PC-9 (cell line): ENCODE data around the gene KCNS1. TPM values are rescaled to one million over a fixed set of nuclear protein-coding genes. Genes with fewer than 3 reads are reported as not detected.

Source experiments
- BruUV-seq: library from RNA; stranded (reverse); fragments of 400-500 nt; replicated peaks from 2 replicates; lab custom pipeline; 2021; lab: Mats Ljungman, UMichigan
- CTCF ChIA-PET: fragments of 300-600 bp; sonication (Branson Sonifier 250); formaldehyde crosslinking; loops from one replicate; lab custom pipeline; 2022; ENCODE audit warnings: antibody characterized with exemption; lab: Charles Lee
- POLR2A ChIA-PET: fragments of 300-600 bp; sonication (Branson Sonifier 250); formaldehyde crosslinking; loops from one replicate; lab custom pipeline; 2022; ENCODE audit warnings: antibody characterized with exemption; ENCODE audit not compliant: unreplicated experiment; lab: Charles Lee
- DNase-seq, 2 experiments: peaks; one replicate each; pipeline versions ENCODE4 v3.0.0 to v3.0.0-alpha.2; 2015 to 2022; ENCODE audit warnings: mixed read lengths in 1 of 2
- H2AFZ ChIP-seq: fragments of 200-600 bp; sonication (generic); 2 replicates; pipeline ENCODE4 v1.8.1; 2017; ENCODE audit warnings: antibody characterized with exemption
- H3F3A ChIP-seq: fragments of 200-600 bp; sonication (generic); 2 replicates; pipeline ENCODE4 v1.8.1; 2017; ENCODE audit warnings: antibody characterized with exemption, mild to moderate bottlenecking, low read depth; ENCODE audit not compliant: insufficient read depth
- H3K27ac ChIP-seq: fragments of 200-600 bp; sonication (generic); 2 replicates; pipeline ENCODE4 v1.6.1; 2016; ENCODE audit warnings: mixed run types
- H3K27me3 ChIP-seq: fragments of 200-600 bp; sonication (generic); 2 replicates; pipeline ENCODE4 v1.6.1; 2016; ENCODE audit warnings: low read depth, mixed run types; ENCODE audit not compliant: insufficient read depth
- H3K36me3 ChIP-seq: fragments of 200-600 bp; sonication (generic); 2 replicates; pipeline ENCODE4 v1.6.1; 2016; ENCODE audit warnings: low read depth, mixed run types
- H3K4me1 ChIP-seq: fragments of 200-600 bp; sonication (generic); replicated peaks from 2 replicates; pipeline ENCODE4 v1.6.1; 2016; ENCODE audit warnings: mixed run types; ENCODE audit not compliant: insufficient read depth
- H3K4me2 ChIP-seq: fragments of 200-600 bp; sonication (generic); 2 replicates; pipeline ENCODE4 v1.6.1; 2017; ENCODE audit warnings: mixed run types
- H3K4me3 ChIP-seq: fragments of 200-600 bp; sonication (generic); 2 replicates; pipeline ENCODE4 v1.6.1; 2016; ENCODE audit warnings: mixed run types
- H3K79me2 ChIP-seq: fragments of 200-600 bp; sonication (generic); 2 replicates; pipeline ENCODE4 v1.6.1; 2017; ENCODE audit warnings: low read depth, mixed run types
- H3K9me2 ChIP-seq: fragments of 200-600 bp; sonication (generic); 2 replicates; pipeline ENCODE4 v1.8.1; 2017; ENCODE audit warnings: mild to moderate bottlenecking; ENCODE audit not compliant: insufficient read depth
- H3K9me3 ChIP-seq: fragments of 200-600 bp; sonication (generic); 2 replicates; pipeline ENCODE4 v1.8.1; 2016; ENCODE audit warnings: low read depth; ENCODE audit not compliant: insufficient read depth
- H4K20me1 ChIP-seq: fragments of 200-600 bp; sonication (generic); 2 replicates; pipeline ENCODE4 v1.8.1; 2017; ENCODE audit not compliant: insufficient read depth
- EZH2 ChIP-seq: fragments of 200-600 bp; sonication (generic); IDR thresholded peaks from 2 replicates; pipeline ENCODE4 v1.8.0; 2017; ENCODE audit warnings: antibody characterized with exemption, low read depth
- intact Hi-C: fragments of 100-400 bp; cut with micrococcal nuclease; formaldehyde crosslinking; loops from one replicate; pipeline ENCODE4 v1.10.0; 2022; ENCODE audit not compliant: unreplicated experiment
- total RNA-seq: library from RNA; stranded (reverse); gene quantifications from 2 replicates; pipeline ENCODE4 v1.2.3, GENCODE V29; 2021
- TF ChIP-seq, protein P1 (sequence below): fragments of 200-600 bp; sonication (generic); conservative IDR thresholded peaks from 2 replicates; pipeline ENCODE4 v1.6.1; 2017; ENCODE audit warnings: mixed run types, antibody characterized with exemption, mild to moderate bottlenecking, moderate library complexity

Gene KCNS1
- total RNA-seq, 1 experiment from 2014 or later = 0.15 TPM

DNA sequence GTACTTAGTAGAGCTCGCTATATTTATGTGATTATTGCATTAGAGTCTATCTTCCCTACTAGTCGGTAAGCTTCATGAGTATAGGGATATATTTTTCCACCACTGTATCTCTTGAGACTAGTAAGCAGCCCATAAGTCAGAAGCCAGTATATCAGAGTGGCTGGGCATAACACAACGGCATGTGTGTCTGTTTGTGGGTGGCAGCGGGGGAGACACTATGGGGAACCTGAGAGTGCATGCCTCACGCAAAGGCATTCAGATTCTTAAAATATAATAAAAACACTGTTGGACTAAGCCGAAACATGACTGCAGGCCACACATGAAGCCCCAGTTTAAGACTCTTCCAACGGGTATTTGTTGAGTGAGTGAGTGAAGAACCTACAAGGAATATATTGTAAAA lies 8.0 kb downstream of the KCNS1 start:
- Histone ChIP-seq H3K4me2 (no peak overlapping the region), H3F3A (no peaks in the 10 kb centered on the region; the same call in none of the 2 replicates), H3K27me3 (no peaks in the 10 kb centered on the region), H3K9me2 (no peaks in the 10 kb centered on the region), H2AFZ (no peak overlapping the region), H3K27ac (no peak overlapping the region), H3K79me2 (no peaks in the 10 kb centered on the region), H4K20me1 (no peaks in the 10 kb centered on the region), H3K4me3 (no peak overlapping the region), H3K4me1 (peaks cover 6% of the 10 kb centered on the region), H3K9me3 (no peaks in the 10 kb centered on the region), H3K36me3 (no peaks in the 10 kb centered on the region)
- BruUV-seq = no TSS peak
- TF ChIP-seq, protein P1, sequence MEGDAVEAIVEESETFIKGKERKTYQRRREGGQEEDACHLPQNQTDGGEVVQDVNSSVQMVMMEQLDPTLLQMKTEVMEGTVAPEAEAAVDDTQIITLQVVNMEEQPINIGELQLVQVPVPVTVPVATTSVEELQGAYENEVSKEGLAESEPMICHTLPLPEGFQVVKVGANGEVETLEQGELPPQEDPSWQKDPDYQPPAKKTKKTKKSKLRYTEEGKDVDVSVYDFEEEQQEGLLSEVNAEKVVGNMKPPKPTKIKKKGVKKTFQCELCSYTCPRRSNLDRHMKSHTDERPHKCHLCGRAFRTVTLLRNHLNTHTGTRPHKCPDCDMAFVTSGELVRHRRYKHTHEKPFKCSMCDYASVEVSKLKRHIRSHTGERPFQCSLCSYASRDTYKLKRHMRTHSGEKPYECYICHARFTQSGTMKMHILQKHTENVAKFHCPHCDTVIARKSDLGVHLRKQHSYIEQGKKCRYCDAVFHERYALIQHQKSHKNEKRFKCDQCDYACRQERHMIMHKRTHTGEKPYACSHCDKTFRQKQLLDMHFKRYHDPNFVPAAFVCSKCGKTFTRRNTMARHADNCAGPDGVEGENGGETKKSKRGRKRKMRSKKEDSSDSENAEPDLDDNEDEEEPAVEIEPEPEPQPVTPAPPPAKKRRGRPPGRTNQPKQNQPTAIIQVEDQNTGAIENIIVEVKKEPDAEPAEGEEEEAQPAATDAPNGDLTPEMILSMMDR = no peak
- no peak for TF ChIP-seq EZH2
- ChIA-PET CTCF (interaction anchor here (0.5 to 0.6 kb wide), 2 partner anchors 129 to 866 kb away, joined by 3 read pairs; no protein-coding TSS in a partner anchor), POLR2A (interaction anchor here (0.6 kb wide), 1 partner anchor 678 kb away, joined by 3 read pairs; no protein-coding TSS in a partner anchor)
- DNase-seq = peak in 1 of 2 experiments; percentile 26
- intact Hi-C loops = no loop called here

DNA sequence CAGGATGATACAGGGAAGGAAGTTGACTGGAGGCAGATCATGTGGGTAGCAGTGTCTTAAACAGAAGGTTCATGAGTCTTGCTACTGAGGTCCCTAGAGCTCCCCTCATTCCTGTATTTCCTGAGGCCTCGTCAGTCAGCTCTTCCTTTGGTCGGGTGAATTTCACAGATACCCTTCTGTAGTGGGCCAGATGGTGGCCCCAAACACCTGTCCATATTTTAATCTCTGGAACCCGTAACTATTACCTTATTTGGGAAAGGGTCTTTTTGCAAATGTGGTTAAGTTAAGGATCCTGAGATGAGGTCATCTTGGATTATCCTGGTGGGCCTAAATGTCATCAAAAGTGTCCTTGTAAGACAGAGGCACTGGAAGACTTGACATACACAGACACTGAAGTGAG lies 9.6 kb downstream of the KCNS1 start:
- TF ChIP-seq, protein P1 = no peak
- no peak for TF ChIP-seq EZH2
- ChIA-PET CTCF (no interaction called here), POLR2A (no interaction called here)
- Histone ChIP-seq H3K9me2 (no peaks in the 10 kb centered on the region), H3K4me3 (no peak overlapping the region), H3K27ac (no peak overlapping the region), H4K20me1 (no peaks in the 10 kb centered on the region), H3K27me3 (no peaks in the 10 kb centered on the region), H2AFZ (no peak overlapping the region), H3K36me3 (no peaks in the 10 kb centered on the region), H3K4me1 (peaks cover 14% of the 10 kb centered on the region), H3K79me2 (no peaks in the 10 kb centered on the region), H3K9me3 (no peaks in the 10 kb centered on the region), H3F3A (no peaks in the 10 kb centered on the region; the same call in none of the 2 replicates), H3K4me2 (no peak overlapping the region)
- BruUV-seq = no TSS peak
- no peak for DNase-seq
- intact Hi-C loops = no loop called here

DNA sequence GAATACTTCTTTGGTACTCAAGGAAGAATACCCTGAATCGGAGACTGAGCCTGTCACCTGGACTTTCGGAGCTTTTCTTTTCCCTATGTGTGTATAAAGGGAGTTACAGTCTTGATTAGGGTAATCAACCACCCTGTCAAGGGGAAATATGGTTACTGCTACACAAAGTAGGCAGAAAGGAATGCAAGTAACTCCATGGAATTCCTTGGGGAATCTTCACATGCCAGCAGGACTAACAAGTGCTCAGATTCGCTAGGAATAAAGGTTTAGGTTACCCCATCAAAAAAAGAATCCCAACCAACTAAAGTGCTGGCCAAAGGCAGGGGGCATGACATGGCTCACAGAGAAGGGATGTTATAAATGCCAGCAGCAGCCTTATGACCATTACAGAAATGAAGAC lies 10.4 kb downstream of the KCNS1 start:
- peaks cover 14% of the 10 kb centered on the region for H3K4me1 ChIP-seq

More for the DNA sequence above, 10.4 kb downstream of the KCNS1 start:
- H3K27me3 ChIP-seq = no peaks in the 10 kb centered on the region
- H2AFZ ChIP-seq = no peak overlapping the region
- H3K4me2 ChIP-seq = no peak overlapping the region
- H4K20me1 ChIP-seq = no peaks in the 10 kb centered on the region
- H3K9me2 ChIP-seq = no peaks in the 10 kb centered on the region
- H3K36me3 ChIP-seq = no peaks in the 10 kb centered on the region
- no peaks in the 10 kb centered on the region; the same call in none of the 2 replicates for H3F3A ChIP-seq
- no peak for DNase-seq
- no peak overlapping the region for H3K4me3 ChIP-seq
- TF ChIP-seq EZH2 = no peak
- TF ChIP-seq, protein P1 = no peak
- CTCF ChIA-PET = interaction anchor here (0.6 kb wide), 1 partner anchor 9 kb away, joined by 3 read pairs; no protein-coding TSS in a partner anchor
- H3K27ac ChIP-seq = no peak overlapping the region
- POLR2A ChIA-PET = no interaction called here
- no TSS peak for BruUV-seq
- intact Hi-C loops = no loop called here
- no peaks in the 10 kb centered on the region for H3K79me2 ChIP-seq
- no peaks in the 10 kb centered on the region for H3K9me3 ChIP-seq
